Measurements from ENCODE around the gene RNF115. TPM values are rescaled to one million over a fixed set of nuclear protein-coding genes. Genes with fewer than 3 reads are reported as not detected.
"Not testable (repeated sequence)": the region's sequence is repeated elsewhere in the genome, so short reads cannot be mapped to it uniquely, and the experiment has no call there.

RNF115 gene
- total RNA-seq, 3 donors from 2014 or later: 24.3 to 28.2 (median 26.1) TPM

GRCh38 chr1:145795257-145795881, 28.5 kb downstream of the RNF115 start:
- H3K9me3 ChIP-seq: peaks cover 5 to 6% of the 10 kb centered on the region in 2 donors
- no peak overlapping the region for H3K27ac ChIP-seq
- intact Hi-C loops (cut with DNase I; ENCODE audit: low total_unique reads): no loop called here
- H3K36me3 ChIP-seq: no peaks in the 10 kb centered on the region
- H3K27me3 ChIP-seq: no peaks in the 10 kb centered on the region
- no peak for DNase-seq (ENCODE audit: low spot score in 2 of 2)
- no peaks in the 10 kb centered on the region for H3K4me1 ChIP-seq
- no peak overlapping the region for H3K4me3 ChIP-seq
- TF ChIP-seq CTCF (IDR thresholded peaks at IDR 0.05) (no peak), POLR2A (IDR thresholded peaks at IDR 0.05) (no peak), POLR2AphosphoS5 (IDR thresholded peaks at IDR 0.05) (no peak)

DNA sequence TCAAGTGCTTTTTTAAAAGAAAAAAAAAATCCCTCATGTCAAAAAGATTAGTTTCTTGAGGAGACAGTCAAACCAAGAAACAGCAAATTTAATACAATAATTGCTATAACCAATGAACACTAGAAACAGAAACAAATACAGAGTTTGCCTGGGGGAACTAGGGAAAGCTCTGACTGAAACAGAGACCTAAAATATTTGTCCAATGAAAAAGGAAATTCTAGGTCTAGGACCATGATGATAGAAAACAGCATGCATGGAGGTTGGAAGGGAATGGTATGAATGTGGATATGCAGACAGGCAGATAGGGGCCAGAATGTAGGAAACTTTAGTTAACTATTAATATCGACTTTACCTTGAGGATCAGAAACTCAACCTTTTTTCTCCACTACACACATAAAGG, 31.4 kb downstream of the RNF115 start:
- H3K27ac ChIP-seq: no peak overlapping the region
- peaks cover 5 to 6% of the 10 kb centered on the region in 2 donors for H3K9me3 ChIP-seq
- no peak overlapping the region for H3K4me3 ChIP-seq
- intact Hi-C loops (cut with DNase I; ENCODE audit: low total_unique reads): no loop called here
- no peaks in the 10 kb centered on the region for H3K27me3 ChIP-seq
- H3K4me1 ChIP-seq: no peaks in the 10 kb centered on the region
- TF ChIP-seq POLR2A (IDR thresholded peaks at IDR 0.05) (no peak), CTCF (IDR thresholded peaks at IDR 0.05) (no peak), POLR2AphosphoS5 (IDR thresholded peaks at IDR 0.05) (no peak)
- no peaks in the 10 kb centered on the region for H3K36me3 ChIP-seq
- no peak for DNase-seq (ENCODE audit: low spot score in 2 of 2)

DNA sequence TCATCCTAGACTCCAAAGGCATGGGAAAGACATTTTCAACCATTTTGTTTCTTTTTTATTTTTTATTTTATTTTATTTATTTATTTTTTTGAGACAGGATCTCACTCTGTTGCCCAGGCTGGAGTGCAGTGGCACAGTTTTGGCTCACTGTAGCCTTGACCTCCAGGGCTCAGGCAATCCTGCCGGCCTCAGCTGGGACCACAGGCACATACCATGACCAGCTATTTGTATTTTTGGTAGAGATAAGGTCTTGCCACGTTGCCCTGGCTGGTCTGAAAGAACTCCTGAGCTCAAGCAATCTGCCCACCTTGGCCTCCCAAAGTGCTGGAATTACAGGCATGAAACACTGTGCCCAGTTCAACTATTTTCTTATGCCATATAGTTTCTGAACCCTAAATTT, 32.0 kb downstream of the RNF115 start:
- H3K27ac ChIP-seq; intact Hi-C loops (cut with DNase I; ENCODE audit: low total_unique reads); H3K27me3 ChIP-seq; H3K36me3 ChIP-seq; H3K9me3 ChIP-seq; H3K4me3 ChIP-seq; DNase-seq (ENCODE audit: low spot score in 2 of 2); H3K4me1 ChIP-seq: not testable (repeated sequence)

GRCh38 chr1:145788580-145788979, 35.3 kb downstream of the RNF115 start:
- H3K4me3 ChIP-seq: no peak overlapping the region
- intact Hi-C loops (cut with DNase I; ENCODE audit: low total_unique reads): no loop called here
- no peak for TF ChIP-seq POLR2A (IDR thresholded peaks at IDR 0.05)
- no peak for TF ChIP-seq POLR2AphosphoS5 (IDR thresholded peaks at IDR 0.05)
- no peak for TF ChIP-seq CTCF (IDR thresholded peaks at IDR 0.05)

GRCh38 chr1:145786271-145786670, 37.6 kb downstream of the RNF115 start:
- Histone ChIP-seq H3K36me3 (no peaks in the 10 kb centered on the region), H3K9me3 (no peaks in the 10 kb centered on the region), H3K4me1 (no peaks in the 10 kb centered on the region), H3K27me3 (no peaks in the 10 kb centered on the region), H3K27ac (no peak overlapping the region), H3K4me3 (no peak overlapping the region)
- intact Hi-C loops (cut with DNase I; ENCODE audit: low total_unique reads): no loop called here
- no peak for TF ChIP-seq POLR2AphosphoS5 (IDR thresholded peaks at IDR 0.05)
- no peak for TF ChIP-seq POLR2A (IDR thresholded peaks at IDR 0.05)
- TF ChIP-seq CTCF (IDR thresholded peaks at IDR 0.05): no peak
- DNase-seq (ENCODE audit: low spot score in 2 of 2): no peak

More at GRCh38 chr1:145788580-145788979, 35.3 kb downstream of the RNF115 start:
- DNase-seq (ENCODE audit: low spot score in 2 of 2): no peak
- no peaks in the 10 kb centered on the region for H3K36me3 ChIP-seq
- H3K9me3 ChIP-seq: no peaks in the 10 kb centered on the region
- H3K4me1 ChIP-seq: no peaks in the 10 kb centered on the region
- H3K27me3 ChIP-seq: no peaks in the 10 kb centered on the region
- H3K27ac ChIP-seq: no peak overlapping the region

DNA sequence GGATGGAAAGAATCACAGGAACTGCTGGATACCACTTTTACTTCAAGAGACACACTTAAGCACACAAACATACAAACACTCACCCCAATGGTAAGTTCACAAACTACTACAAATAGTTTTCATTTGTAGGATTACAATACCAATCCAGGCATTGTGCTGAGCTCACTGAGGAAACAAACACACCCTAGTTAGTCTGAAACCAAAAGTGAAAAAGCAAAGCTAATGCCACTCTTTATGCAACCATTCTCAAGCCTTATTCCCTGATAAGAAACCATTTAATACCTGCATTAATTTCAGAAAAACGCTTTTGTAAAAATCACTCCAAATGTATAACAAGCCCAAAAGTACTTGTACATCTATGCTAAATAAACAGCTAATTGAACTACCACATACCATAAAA, 38.3 kb downstream of the RNF115 start:
- Histone ChIP-seq H3K9me3 (no peaks in the 10 kb centered on the region), H3K27ac (no peak overlapping the region), H3K27me3 (no peaks in the 10 kb centered on the region), H3K4me3 (no peak overlapping the region), H3K36me3 (no peaks in the 10 kb centered on the region), H3K4me1 (no peaks in the 10 kb centered on the region)
- no peak for DNase-seq (ENCODE audit: low spot score in 2 of 2)
- TF ChIP-seq CTCF (IDR thresholded peaks at IDR 0.05): no peak
- no peak for TF ChIP-seq POLR2A (IDR thresholded peaks at IDR 0.05)
- no peak for TF ChIP-seq POLR2AphosphoS5 (IDR thresholded peaks at IDR 0.05)
- intact Hi-C loops (cut with DNase I; ENCODE audit: low total_unique reads): no loop called here
